GM10266 (cell line): ENCODE data around the gene KLF6.

Experiments
- DNase-seq: peaks from one replicate; pipeline ENCODE4 v3.0.0; 2012; ENCODE audit errors: extremely low spot score
- CTCF ChIP-seq: IDR thresholded peaks from 2 replicates; pipeline ENCODE4 v1.5.1; 2012; ENCODE audit warnings: mild to moderate bottlenecking, low read depth; ENCODE audit not compliant: control insufficient read depth, insufficient read depth; ENCODE audit errors: missing control alignments

KLF6 gene

GRCh38 chr10:3781468-3782145 is 3.4 kb downstream of the KLF6 start:
- no peak for DNase-seq
- TF ChIP-seq CTCF: peak; percentile 17

- TF ChIP-seq CTCF: no peak
- no peak for DNase-seq
Measured at GRCh38 chr10:3780771-3781467, 4.1 kb downstream of the KLF6 start.

GRCh38 chr10:3780021-3780770 is 4.8 kb downstream of the KLF6 start:
- no peak for DNase-seq
- no peak for TF ChIP-seq CTCF

GRCh38 chr10:3779158-3779741 is 5.8 kb downstream of the KLF6 start:
- DNase-seq: no peak
- TF ChIP-seq CTCF: no peak

- no peak for TF ChIP-seq CTCF
- DNase-seq: no peak
Measured at GRCh38 chr10:3778692-3779157, 6.3 kb downstream of the KLF6 start.

- TF ChIP-seq CTCF: no peak
- DNase-seq: no peak
Measured at GRCh38 chr10:3777981-3778691, 6.9 kb downstream of the KLF6 start.
